Neural progenitor cell (in vitro differentiated cells): ENCODE results near the gene PIGC.

Experiments used
- EZH2 ChIP-seq: fragments of 200-600 bp; sonication (generic); IDR thresholded peaks from 2 replicates; pipeline ENCODE4 v1.6.1; 2017; ENCODE audit warnings: antibody characterized with exemption, mild to moderate bottlenecking, moderate library complexity
- EZH2phosphoT487 ChIP-seq: fragments of 200-600 bp; sonication (generic); IDR thresholded peaks from 2 replicates; pipeline ENCODE4 v1.6.1; 2017; ENCODE audit warnings: antibody characterized with exemption
- TF ChIP-seq, protein P1 (sequence below): fragments of 200-600 bp; sonication (generic); IDR thresholded peaks from 2 replicates; pipeline ENCODE4 v1.5.1; 2017; ENCODE audit warnings: antibody characterized with exemption, mild to moderate bottlenecking

DNA sequence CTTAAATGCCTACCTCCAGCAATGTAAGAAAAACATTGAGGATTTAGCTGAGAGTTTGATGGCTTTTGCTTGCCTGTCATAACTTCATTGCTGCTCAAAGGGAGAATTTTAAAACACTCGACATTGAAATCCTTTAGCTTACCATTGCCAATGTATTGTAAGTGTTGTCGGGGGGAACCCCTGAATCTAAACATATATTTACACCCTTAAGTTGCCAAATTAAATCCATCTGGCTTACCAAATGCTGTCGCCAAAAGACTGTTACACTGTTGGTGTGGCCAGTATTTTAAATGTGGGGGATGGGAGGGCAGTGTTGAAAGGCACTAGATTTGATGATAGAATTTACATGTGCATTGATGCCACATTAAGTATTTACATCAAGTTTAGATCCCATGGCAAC, 48.3 kb downstream of the PIGC start:
- TF ChIP-seq, protein P1, sequence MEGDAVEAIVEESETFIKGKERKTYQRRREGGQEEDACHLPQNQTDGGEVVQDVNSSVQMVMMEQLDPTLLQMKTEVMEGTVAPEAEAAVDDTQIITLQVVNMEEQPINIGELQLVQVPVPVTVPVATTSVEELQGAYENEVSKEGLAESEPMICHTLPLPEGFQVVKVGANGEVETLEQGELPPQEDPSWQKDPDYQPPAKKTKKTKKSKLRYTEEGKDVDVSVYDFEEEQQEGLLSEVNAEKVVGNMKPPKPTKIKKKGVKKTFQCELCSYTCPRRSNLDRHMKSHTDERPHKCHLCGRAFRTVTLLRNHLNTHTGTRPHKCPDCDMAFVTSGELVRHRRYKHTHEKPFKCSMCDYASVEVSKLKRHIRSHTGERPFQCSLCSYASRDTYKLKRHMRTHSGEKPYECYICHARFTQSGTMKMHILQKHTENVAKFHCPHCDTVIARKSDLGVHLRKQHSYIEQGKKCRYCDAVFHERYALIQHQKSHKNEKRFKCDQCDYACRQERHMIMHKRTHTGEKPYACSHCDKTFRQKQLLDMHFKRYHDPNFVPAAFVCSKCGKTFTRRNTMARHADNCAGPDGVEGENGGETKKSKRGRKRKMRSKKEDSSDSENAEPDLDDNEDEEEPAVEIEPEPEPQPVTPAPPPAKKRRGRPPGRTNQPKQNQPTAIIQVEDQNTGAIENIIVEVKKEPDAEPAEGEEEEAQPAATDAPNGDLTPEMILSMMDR = no peak
- TF ChIP-seq EZH2phosphoT487 (no peak), EZH2 (no peak)
